ENCODE results near the gene DCAF6. TPM values are rescaled to one million over a fixed set of nuclear protein-coding genes. Genes with fewer than 3 reads are reported as not detected.

The DCAF6 gene
- total and polyA plus RNA-seq, 2 experiments from 2014 or later, result 52.0 to 92.7 TPM

GRCh38 chr1:168089979-168090337 lies 153.5 kb downstream of the DCAF6 start:
- H3K27me3 ChIP-seq, result no peaks in the 10 kb centered on the region
- TF ChIP-seq CTCF (IDR thresholded peaks at IDR 0.05; ENCODE audit: low read depth, low read length), result no peak
- H3K36me3 ChIP-seq, result peaks cover 5% of the 10 kb centered on the region

GRCh38 chr1:168090395-168090794 lies 153.9 kb downstream of the DCAF6 start:
- TF ChIP-seq CTCF (IDR thresholded peaks at IDR 0.05; ENCODE audit: low read depth, low read length), result no peak
- Histone ChIP-seq H3K27ac (no peak overlapping the region), H3K36me3 (peaks cover 3% of the 10 kb centered on the region), H3K9me3 (ENCODE audit: low read depth) (no peaks in the 10 kb centered on the region), H3K4me3 (no peak overlapping the region), H3K4me1 (ENCODE audit: low read depth) (no peaks in the 10 kb centered on the region), H3K27me3 (no peaks in the 10 kb centered on the region)
- no peak for DNase-seq (ENCODE audit: low read depth in 1 of 2, low spot score in 1 of 2)

More at GRCh38 chr1:168089979-168090337, 153.5 kb downstream of the DCAF6 start:
- Histone ChIP-seq H3K27ac (no peak overlapping the region), H3K4me1 (ENCODE audit: low read depth) (no peaks in the 10 kb centered on the region), H3K4me3 (no peak overlapping the region), H3K9me3 (ENCODE audit: low read depth) (no peaks in the 10 kb centered on the region)
- no peak for DNase-seq (ENCODE audit: low read depth in 1 of 2, low spot score in 1 of 2)

- H3K4me1 ChIP-seq (ENCODE audit: low read depth), result no peaks in the 10 kb centered on the region
- DNase-seq (ENCODE audit: low read depth in 1 of 2, low spot score in 1 of 2), result no peak
- H3K27me3 ChIP-seq, result no peaks in the 10 kb centered on the region
- H3K36me3 ChIP-seq, result no peaks in the 10 kb centered on the region
- no peak overlapping the region for H3K4me3 ChIP-seq
- no peak overlapping the region for H3K27ac ChIP-seq
- no peak for TF ChIP-seq CTCF (IDR thresholded peaks at IDR 0.05; ENCODE audit: low read depth, low read length)
- no peaks in the 10 kb centered on the region for H3K9me3 ChIP-seq (ENCODE audit: low read depth)
These were observed 154.6 kb downstream of the DCAF6 start for GRCh38 chr1:168091063-168091462.

- no peaks in the 10 kb centered on the region for H3K9me3 ChIP-seq (ENCODE audit: low read depth)
- TF ChIP-seq CTCF (IDR thresholded peaks at IDR 0.05; ENCODE audit: low read depth, low read length), result no peak
- DNase-seq (ENCODE audit: low read depth in 1 of 2, low spot score in 1 of 2), result peak in 1 of 2 donors; percentile 5
- no peak overlapping the region for H3K27ac ChIP-seq
- no peaks in the 10 kb centered on the region for H3K4me1 ChIP-seq (ENCODE audit: low read depth)
- no peaks in the 10 kb centered on the region for H3K36me3 ChIP-seq
- no peak overlapping the region for H3K4me3 ChIP-seq
- no peaks in the 10 kb centered on the region for H3K27me3 ChIP-seq
These were observed 155.5 kb downstream of the DCAF6 start for GRCh38 chr1:168091720-168092550.

GRCh38 chr1:168092566-168093355 lies 156.3 kb downstream of the DCAF6 start:
- no peaks in the 10 kb centered on the region for H3K36me3 ChIP-seq
- peak; percentile 55 to 64 for DNase-seq (ENCODE audit: low read depth in 1 of 2, low spot score in 1 of 2)

More at GRCh38 chr1:168092566-168093355, 156.3 kb downstream of the DCAF6 start:
- H3K27ac ChIP-seq, result no peak overlapping the region
- H3K4me1 ChIP-seq (ENCODE audit: low read depth), result no peaks in the 10 kb centered on the region
- no peaks in the 10 kb centered on the region for H3K9me3 ChIP-seq (ENCODE audit: low read depth)
- no peak overlapping the region for H3K4me3 ChIP-seq
- no peaks in the 10 kb centered on the region for H3K27me3 ChIP-seq
- TF ChIP-seq CTCF (IDR thresholded peaks at IDR 0.05; ENCODE audit: low read depth, low read length), result peak; percentile 36

All from cardiac muscle cell (in vitro differentiated cells and primary cell).